Mesothelial cell of epicardium (in vitro differentiated cells): ENCODE data around the gene PCDHGA11. TPM values are rescaled to one million over a fixed set of nuclear protein-coding genes. Genes with fewer than 3 reads are reported as not detected.
"Not testable (repeated sequence)": the region's sequence is repeated elsewhere in the genome, so short reads cannot be mapped to it uniquely, and the experiment has no call there.

Experiments used
- DNase-seq, 2 experiments: peaks; one replicate each; pipeline ENCODE4 v3.0.0; 2021; ENCODE audit warnings: low spot score in 2 of 2; ENCODE audit not compliant: unreplicated experiment in 2 of 2
- H3K27ac Mint-ChIP-seq: 2 replicates; pipeline ENCODE4 v1.8.0; 2021; ENCODE audit warnings: mixed read lengths
- H3K27me3 Mint-ChIP-seq: 2 replicates; pipeline ENCODE4 v1.8.0; 2021; ENCODE audit warnings: low read depth, mixed read lengths
- H3K36me3 Mint-ChIP-seq: 2 replicates; pipeline ENCODE4 v1.8.0; 2021; ENCODE audit warnings: mixed read lengths
- H3K4me1 Mint-ChIP-seq: 2 replicates; pipeline ENCODE4 v1.8.0; 2021; ENCODE audit warnings: mixed read lengths
- H3K4me3 Mint-ChIP-seq: 2 replicates; pipeline ENCODE4 v1.8.0; 2021; ENCODE audit warnings: mild to moderate bottlenecking, moderate library complexity, mixed read lengths
- H3K9me3 Mint-ChIP-seq: 2 replicates; pipeline ENCODE4 v1.8.0; 2021; ENCODE audit warnings: mixed read lengths
- total RNA-seq: library from RNA; stranded (reverse); gene quantifications from 3 replicates; pipeline ENCODE4 v1.2.1, GENCODE V29; 2021
- TF ChIP-seq, protein P1 (sequence below): fragments of 200-600 bp; sonication (generic); IDR thresholded peaks from one replicate; pipeline ENCODE4 v1.5.0; 2021; ENCODE audit warnings: antibody characterized with exemption; ENCODE audit not compliant: unreplicated experiment

PCDHGA11 gene
- total RNA-seq, 1 donor from 2014 or later = 6.0 TPM

DNA sequence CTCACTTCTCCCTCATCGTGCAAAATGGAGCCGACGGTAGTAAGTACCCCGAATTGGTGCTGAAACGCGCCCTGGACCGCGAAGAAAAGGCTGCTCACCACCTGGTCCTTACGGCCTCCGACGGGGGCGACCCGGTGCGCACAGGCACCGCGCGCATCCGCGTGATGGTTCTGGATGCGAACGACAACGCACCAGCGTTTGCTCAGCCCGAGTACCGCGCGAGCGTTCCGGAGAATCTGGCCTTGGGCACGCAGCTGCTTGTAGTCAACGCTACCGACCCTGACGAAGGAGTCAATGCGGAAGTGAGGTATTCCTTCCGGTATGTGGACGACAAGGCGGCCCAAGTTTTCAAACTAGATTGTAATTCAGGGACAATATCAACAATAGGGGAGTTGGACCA lies 10.4 kb downstream of the PCDHGA11 start:
- H3K4me3 Mint-ChIP-seq = no peak overlapping the region
- H3K4me1 Mint-ChIP-seq = no peaks in the 10 kb centered on the region
- peaks cover 56% of the 10 kb centered on the region for H3K9me3 Mint-ChIP-seq
- TF ChIP-seq, protein P1, sequence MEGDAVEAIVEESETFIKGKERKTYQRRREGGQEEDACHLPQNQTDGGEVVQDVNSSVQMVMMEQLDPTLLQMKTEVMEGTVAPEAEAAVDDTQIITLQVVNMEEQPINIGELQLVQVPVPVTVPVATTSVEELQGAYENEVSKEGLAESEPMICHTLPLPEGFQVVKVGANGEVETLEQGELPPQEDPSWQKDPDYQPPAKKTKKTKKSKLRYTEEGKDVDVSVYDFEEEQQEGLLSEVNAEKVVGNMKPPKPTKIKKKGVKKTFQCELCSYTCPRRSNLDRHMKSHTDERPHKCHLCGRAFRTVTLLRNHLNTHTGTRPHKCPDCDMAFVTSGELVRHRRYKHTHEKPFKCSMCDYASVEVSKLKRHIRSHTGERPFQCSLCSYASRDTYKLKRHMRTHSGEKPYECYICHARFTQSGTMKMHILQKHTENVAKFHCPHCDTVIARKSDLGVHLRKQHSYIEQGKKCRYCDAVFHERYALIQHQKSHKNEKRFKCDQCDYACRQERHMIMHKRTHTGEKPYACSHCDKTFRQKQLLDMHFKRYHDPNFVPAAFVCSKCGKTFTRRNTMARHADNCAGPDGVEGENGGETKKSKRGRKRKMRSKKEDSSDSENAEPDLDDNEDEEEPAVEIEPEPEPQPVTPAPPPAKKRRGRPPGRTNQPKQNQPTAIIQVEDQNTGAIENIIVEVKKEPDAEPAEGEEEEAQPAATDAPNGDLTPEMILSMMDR = no peak
- no peak for DNase-seq
- H3K27ac Mint-ChIP-seq = no peak overlapping the region
- no peaks in the 10 kb centered on the region for H3K27me3 Mint-ChIP-seq
- H3K36me3 Mint-ChIP-seq = peaks cover 65% of the 10 kb centered on the region

GRCh38 chr5:141432308-141432707 lies 11.5 kb downstream of the PCDHGA11 start:
- not testable (repeated sequence) for H3K27me3 Mint-ChIP-seq, H3K4me1 Mint-ChIP-seq, DNase-seq, H3K4me3 Mint-ChIP-seq, H3K27ac Mint-ChIP-seq
- peaks cover 58% of the 10 kb centered on the region for H3K9me3 Mint-ChIP-seq
- peaks cover 65% of the 10 kb centered on the region for H3K36me3 Mint-ChIP-seq

DNA sequence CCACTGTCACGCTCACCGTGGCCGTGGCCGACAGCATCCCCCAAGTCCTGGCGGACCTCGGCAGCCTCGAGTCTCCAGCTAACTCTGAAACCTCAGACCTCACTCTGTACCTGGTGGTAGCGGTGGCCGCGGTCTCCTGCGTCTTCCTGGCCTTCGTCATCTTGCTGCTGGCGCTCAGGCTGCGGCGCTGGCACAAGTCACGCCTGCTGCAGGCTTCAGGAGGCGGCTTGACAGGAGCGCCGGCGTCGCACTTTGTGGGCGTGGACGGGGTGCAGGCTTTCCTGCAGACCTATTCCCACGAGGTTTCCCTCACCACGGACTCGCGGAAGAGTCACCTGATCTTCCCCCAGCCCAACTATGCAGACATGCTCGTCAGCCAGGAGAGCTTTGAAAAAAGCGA lies 11.9 kb downstream of the PCDHGA11 start:
- Mint-ChIP-seq H3K9me3 (peaks cover 60% of the 10 kb centered on the region), H3K36me3 (peaks cover 65% of the 10 kb centered on the region)
- not testable (repeated sequence) for DNase-seq, H3K27ac Mint-ChIP-seq, H3K4me1 Mint-ChIP-seq, H3K4me3 Mint-ChIP-seq, H3K27me3 Mint-ChIP-seq

DNA sequence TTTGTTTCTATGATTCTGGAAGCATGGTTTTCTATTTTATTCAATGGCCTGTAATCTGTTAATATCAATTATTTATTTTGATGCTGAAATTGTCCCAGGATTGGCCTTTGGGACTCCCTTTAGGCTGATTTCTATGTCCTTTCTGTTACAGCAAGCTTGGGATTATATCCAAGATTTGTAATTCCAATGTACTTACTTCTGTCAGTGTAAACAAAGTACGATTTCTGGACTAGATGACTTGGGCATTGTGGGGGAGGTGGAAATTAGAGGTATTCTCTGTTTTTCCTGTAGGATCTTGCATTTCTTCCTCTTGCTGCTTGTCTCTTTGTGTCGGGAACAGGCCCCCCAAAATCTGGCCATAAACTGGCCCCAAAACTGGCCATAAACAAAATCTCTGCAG lies 13.2 kb downstream of the PCDHGA11 start:
- Mint-ChIP-seq H3K27ac (no peak overlapping the region), H3K4me1 (no peaks in the 10 kb centered on the region), H3K4me3 (no peak overlapping the region), H3K9me3 (peaks cover 60% of the 10 kb centered on the region), H3K27me3 (no peaks in the 10 kb centered on the region), H3K36me3 (peaks cover 62% of the 10 kb centered on the region)
- TF ChIP-seq, protein P1 = no peak
- DNase-seq = no peak

- H3K27me3 Mint-ChIP-seq = no peaks in the 10 kb centered on the region
- H3K4me3 Mint-ChIP-seq = no peak overlapping the region
- H3K4me1 Mint-ChIP-seq = no peaks in the 10 kb centered on the region
- H3K36me3 Mint-ChIP-seq = peaks cover 73% of the 10 kb centered on the region
- TF ChIP-seq, protein P1 = no peak
- DNase-seq = no peak
- H3K27ac Mint-ChIP-seq = no peak overlapping the region
- H3K9me3 Mint-ChIP-seq = peaks cover 67% of the 10 kb centered on the region
Measured at GRCh38 chr5:141437221-141437620, 16.4 kb downstream of the PCDHGA11 start.

GRCh38 chr5:141439411-141440141 lies 18.7 kb downstream of the PCDHGA11 start:
- no peak overlapping the region for H3K4me3 Mint-ChIP-seq
- TF ChIP-seq, protein P1 = no peak
- H3K9me3 Mint-ChIP-seq = peaks cover 67% of the 10 kb centered on the region
- H3K4me1 Mint-ChIP-seq = no peaks in the 10 kb centered on the region
- H3K36me3 Mint-ChIP-seq = peaks cover 75% of the 10 kb centered on the region
- no peak overlapping the region for H3K27ac Mint-ChIP-seq
- no peaks in the 10 kb centered on the region for H3K27me3 Mint-ChIP-seq
- DNase-seq = no peak
